Stromal cell of bone marrow (primary cell): ENCODE results near the gene RCAN2.

Source experiments
- DNase-seq: peaks from one replicate; pipeline ENCODE4 v3.0.0-alpha.2; 2012; ENCODE audit warnings: low read depth

RCAN2 gene

GRCh38 chr6:46491628-46492547 is 639 bp upstream of the RCAN2 start:
- no peak for DNase-seq

GRCh38 chr6:46490425-46491200 is 636 bp downstream of the RCAN2 start:
- no peak for DNase-seq

- DNase-seq, result no peak
Measured at GRCh38 chr6:46486181-46486580, 5.1 kb downstream of the RCAN2 start.

- no peak for DNase-seq
Measured at GRCh38 chr6:46484081-46484820, 7.0 kb downstream of the RCAN2 start.

- DNase-seq, result no peak
Measured at GRCh38 chr6:46476301-46476700, 14.9 kb downstream of the RCAN2 start.

GRCh38 chr6:46473881-46474280 is 17.4 kb downstream of the RCAN2 start:
- no peak for DNase-seq

GRCh38 chr6:46472243-46472642 is 19.0 kb downstream of the RCAN2 start:
- no peak for DNase-seq

GRCh38 chr6:46469021-46469420 is 22.2 kb downstream of the RCAN2 start:
- DNase-seq, result no peak

- no peak for DNase-seq
Measured at GRCh38 chr6:46468403-46469010, 22.7 kb downstream of the RCAN2 start.

- DNase-seq, result no peak
Measured at GRCh38 chr6:46466570-46466969, 24.7 kb downstream of the RCAN2 start.

- DNase-seq, result no peak
Measured at GRCh38 chr6:46465294-46466165, 25.7 kb downstream of the RCAN2 start.

GRCh38 chr6:46456297-46456696 is 35.0 kb downstream of the RCAN2 start:
- no peak for DNase-seq

- no peak for DNase-seq
Measured at GRCh38 chr6:46454691-46455090, 36.6 kb downstream of the RCAN2 start.

GRCh38 chr6:46453741-46454316 is 37.4 kb downstream of the RCAN2 start:
- peak; percentile 59 for DNase-seq

- peak; percentile 67 for DNase-seq
Measured at GRCh38 chr6:46453216-46453615, 38.0 kb downstream of the RCAN2 start.

- DNase-seq, result no peak
Measured at GRCh38 chr6:46452312-46452917, 38.8 kb downstream of the RCAN2 start.

GRCh38 chr6:46451343-46451742 is 39.9 kb downstream of the RCAN2 start:
- no peak for DNase-seq

- no peak for DNase-seq
Measured at GRCh38 chr6:46444772-46445454, 46.3 kb downstream of the RCAN2 start.

- no peak for DNase-seq
Measured at GRCh38 chr6:46443623-46444022, 47.6 kb downstream of the RCAN2 start.

- no peak for DNase-seq
Measured at GRCh38 chr6:46440641-46441040, 50.6 kb downstream of the RCAN2 start.
